IMR-90 (cell line): Measurements from ENCODE around the gene F10. TPM values are rescaled to one million over a fixed set of nuclear protein-coding genes. Genes with fewer than 3 reads are reported as not detected.

Experiments
- ATAC-seq: fragments of 200-7000 bp; cut with Tn5 transposase; 2 replicates; pipeline ENCODE4 v1.9.1; 2020; ENCODE audit warnings: low read depth, mild to moderate bottlenecking, moderate library complexity
- BruUV-seq: library from RNA; stranded (reverse); fragments of 400-500 nt; replicated peaks from 2 replicates; lab custom pipeline; 2021; lab: Mats Ljungman, UMichigan
- CTCF ChIA-PET: fragments of 300-600 bp; formaldehyde crosslinking; extraction: SDS; loops from one replicate; lab custom pipeline; 2021; ENCODE audit warnings: antibody characterized with exemption; lab: Yijun Ruan, JAX
- POLR2A ChIA-PET: fragments of 300-600 bp; sonication (Branson Sonifier 250); formaldehyde crosslinking; loops from one replicate; lab custom pipeline; 2022; ENCODE audit warnings: antibody characterized with exemption; ENCODE audit not compliant: unreplicated experiment; lab: Charles Lee
- DNase-seq: peaks from one replicate; pipeline ENCODE4 v3.0.0; 2013
- H2AFZ ChIP-seq: replicated peaks from 2 replicates; pipeline ENCODE3; 2013; ENCODE audit warnings: low read length, mild to moderate bottlenecking; ENCODE audit not compliant: poor library complexity
- H2AK5ac ChIP-seq: 2 replicates; pipeline ENCODE4 v1.6.1; 2013; ENCODE audit warnings: low read depth, low read length, inconsistent platforms
- H2AK9ac ChIP-seq: replicated peaks from 2 replicates; pipeline ENCODE3; 2013; ENCODE audit warnings: mild to moderate bottlenecking, low read depth, low read length, moderate library complexity; ENCODE audit not compliant: poor library complexity
- H2BK120ac ChIP-seq: 2 replicates; pipeline ENCODE4 v1.6.1; 2013; ENCODE audit warnings: low read depth, low read length, inconsistent platforms
- H2BK15ac ChIP-seq: 3 replicates; pipeline ENCODE4 v1.6.1; 2013; ENCODE audit warnings: low read depth, low read length, inconsistent platforms
- H2BK20ac ChIP-seq: 2 replicates; pipeline ENCODE4 v1.6.1; 2013; ENCODE audit warnings: low read depth, mild to moderate bottlenecking, inconsistent platforms, low read length, moderate library complexity
- H2BK5ac ChIP-seq: 2 replicates; pipeline ENCODE4 v1.6.1; 2013; ENCODE audit warnings: mild to moderate bottlenecking, low read depth, low read length, inconsistent platforms; ENCODE audit not compliant: poor library complexity, severe bottlenecking
- H3K14ac ChIP-seq: replicated peaks from 2 replicates; pipeline ENCODE4 v1.6.1; 2013; ENCODE audit warnings: low read depth, low read length, inconsistent platforms
- H3K18ac ChIP-seq: 2 replicates; pipeline ENCODE4 v1.6.1; 2013; ENCODE audit warnings: low read depth, low read length, control low read depth
- H3K23ac ChIP-seq: 2 replicates; pipeline ENCODE4 v1.6.1; 2013; ENCODE audit warnings: low read depth, low read length, inconsistent platforms
- H3K27ac ChIP-seq: 2 replicates; pipeline ENCODE4 v1.5.1; 2013; ENCODE audit warnings: mild to moderate bottlenecking, control low read depth, low read length; ENCODE audit not compliant: insufficient read depth
- H3K27me3 ChIP-seq: 2 replicates; pipeline ENCODE4 v1.6.1; 2013; ENCODE audit warnings: low read length; ENCODE audit not compliant: control insufficient read depth, insufficient read depth
- H3K36me3 ChIP-seq: 2 replicates; pipeline ENCODE4 v1.6.1; 2013; ENCODE audit warnings: low read length, mixed read lengths; ENCODE audit not compliant: control insufficient read depth, insufficient read depth
- H3K4ac ChIP-seq: 2 replicates; pipeline ENCODE4 v1.6.1; 2013; ENCODE audit warnings: low read depth, low read length, inconsistent platforms
- H3K4me1 ChIP-seq: 2 replicates; pipeline ENCODE4 v1.6.1; 2013; ENCODE audit warnings: low read length, mixed read lengths; ENCODE audit not compliant: control insufficient read depth, insufficient read depth
- H3K4me2 ChIP-seq: 2 replicates; pipeline ENCODE4 v1.6.1; 2013; ENCODE audit warnings: low read depth, mild to moderate bottlenecking, control low read depth, low read length, moderate library complexity
- H3K4me3 ChIP-seq: 2 replicates; pipeline ENCODE4 v1.5.1; 2013; ENCODE audit warnings: low read depth, mild to moderate bottlenecking, control low read depth, low read length, moderate library complexity; ENCODE audit not compliant: insufficient read depth
- H3K56ac ChIP-seq: 2 replicates; pipeline ENCODE4 v1.6.1; 2013; ENCODE audit warnings: low read length, inconsistent platforms; ENCODE audit not compliant: insufficient read depth; ENCODE audit errors: extremely low read depth
- H3K79me1 ChIP-seq, 2 experiments: 2 replicates each; pipeline ENCODE4 v1.6.1; 2013; ENCODE audit warnings: low read length in 2 of 2, inconsistent platforms in 1 of 2, low read depth in 1 of 2
- H3K9ac ChIP-seq: 2 replicates; pipeline ENCODE4 v1.6.1; 2013; ENCODE audit warnings: low read depth, low read length, control low read depth
- H3K9me1 ChIP-seq: 2 replicates; pipeline ENCODE4 v1.6.1; 2013; ENCODE audit warnings: low read length, inconsistent platforms; ENCODE audit not compliant: insufficient read depth
- H3K9me3 ChIP-seq: 2 replicates; pipeline ENCODE4 v1.6.1; 2013; ENCODE audit warnings: low read length; ENCODE audit not compliant: control insufficient read depth, insufficient read depth
- H4K20me1 ChIP-seq: 2 replicates; pipeline ENCODE4 v1.6.1; 2013; ENCODE audit warnings: low read length, inconsistent platforms; ENCODE audit not compliant: insufficient read depth
- H4K5ac ChIP-seq: 2 replicates; pipeline ENCODE4 v1.6.1; 2013; ENCODE audit warnings: mild to moderate bottlenecking, low read depth, low read length, control low read depth
- H4K8ac ChIP-seq, 2 experiments: 2 replicates each; pipeline ENCODE4 v1.6.1; 2013; ENCODE audit warnings: low read depth in 2 of 2, low read length in 2 of 2, control low read depth in 1 of 2, inconsistent platforms in 1 of 2
- H4K91ac ChIP-seq: 2 replicates; pipeline ENCODE4 v1.6.1; 2013; ENCODE audit warnings: low read depth, low read length, inconsistent platforms; ENCODE audit not compliant: insufficient read depth
- BHLHE40 ChIP-seq: fragments of 150-350 bp; IDR thresholded peaks from 2 replicates; pipeline ENCODE4 v1.6.1; 2016; ENCODE audit warnings: mild to moderate bottlenecking, low read depth, low read length
- CEBPB ChIP-seq: IDR thresholded peaks from 2 replicates; pipeline ENCODE4 v1.6.1; 2012; ENCODE audit warnings: low read depth, low read length, improper control_type of control experiment
- CHD1 ChIP-seq: IDR thresholded peaks from 2 replicates; pipeline ENCODE4 v1.6.1; 2012; ENCODE audit warnings: low read depth, low read length, improper control_type of control experiment
- FOS ChIP-seq: fragments of 150-350 bp; IDR thresholded peaks from 2 replicates; pipeline ENCODE4 v1.6.1; 2016; ENCODE audit warnings: low read depth, low read length
- MAZ ChIP-seq: IDR thresholded peaks from 2 replicates; pipeline ENCODE4 v1.6.1; 2012; ENCODE audit warnings: low read depth, mild to moderate bottlenecking, low read length, improper control_type of control experiment, moderate library complexity, borderline replicate concordance
- MXI1 ChIP-seq: IDR thresholded peaks from 2 replicates; pipeline ENCODE4 v1.6.1; 2012; ENCODE audit warnings: low read depth, mild to moderate bottlenecking, low read length, moderate library complexity, borderline replicate concordance
- RAD21 ChIP-seq: IDR thresholded peaks from 2 replicates; pipeline ENCODE4 v1.6.1; 2012; ENCODE audit warnings: low read length, improper control_type of control experiment
- SMC3 ChIP-seq: fragments of 150-350 bp; IDR thresholded peaks from 2 replicates; pipeline ENCODE4 v1.6.1; 2016; ENCODE audit warnings: low read depth, mild to moderate bottlenecking, antibody characterized with exemption, low read length, moderate library complexity
- WGBS, 2 experiments: methylation state at CpG; one replicate each; pipeline versions ENCODE4 v1.1.5 to v1.1.7; 2013; ENCODE audit warnings: missing lambda C conversion rate in 2 of 2; ENCODE audit not compliant: insufficient read length in 1 of 2; ENCODE audit errors: extremely low coverage in 2 of 2; 5-methylcytosine and 5-hydroxymethylcytosine counted together
- dilution Hi-C: fragments of 300-500 bp; cut with HindIII; formaldehyde crosslinking; loops from one replicate; pipeline ENCODE4 v1.14.3; 2018; ENCODE audit warnings: low sequenced_read_pairs; ENCODE audit not compliant: unreplicated experiment
- in situ Hi-C: fragments of 300-500 bp; cut with MboI; formaldehyde crosslinking; loops from 3 replicates; pipeline ENCODE4 v1.14.3; 2019; ENCODE audit warnings: low sequenced_read_pairs, inconsistent platforms, mixed read lengths
- intact Hi-C: fragments of 100-400 bp; cut with micrococcal nuclease; formaldehyde crosslinking; loops from 2 replicates; pipeline ENCODE4 v1.10.0; 2022
- polyA plus RNA-seq, 3 experiments: library from polyadenylated mRNA; depleted of rRNA; stranded (reverse); fragments of >200 nt; gene quantifications; 2 replicates each; pipeline ENCODE4 v1.2.3, GENCODE V29; 2012; ENCODE audit warnings: low replicate concordance in 1 of 3
- total RNA-seq: library from RNA; depleted of rRNA; stranded (reverse); fragments of >200 nt; gene quantifications from 2 replicates; pipeline ENCODE4 v1.2.3, GENCODE V29; 2012
- TF ChIP-seq, protein P1 (sequence below): fragments of 150-350 bp; IDR thresholded peaks from 2 replicates; pipeline ENCODE4 v1.6.1; 2017; ENCODE audit warnings: mild to moderate bottlenecking, antibody characterized with exemption, low read length, low read depth
- TF ChIP-seq, protein P2 (sequence below): fragments of 150-350 bp; IDR thresholded peaks from 2 replicates; pipeline ENCODE4 v1.6.1; 2016; ENCODE audit warnings: low read depth, mild to moderate bottlenecking, low read length, moderate library complexity, borderline replicate concordance

F10 gene
- total and polyA plus RNA-seq, 2 of the 4 experiments (the other 2 are of a cell fraction) = 9.1 to 19.5 TPM

DNA sequence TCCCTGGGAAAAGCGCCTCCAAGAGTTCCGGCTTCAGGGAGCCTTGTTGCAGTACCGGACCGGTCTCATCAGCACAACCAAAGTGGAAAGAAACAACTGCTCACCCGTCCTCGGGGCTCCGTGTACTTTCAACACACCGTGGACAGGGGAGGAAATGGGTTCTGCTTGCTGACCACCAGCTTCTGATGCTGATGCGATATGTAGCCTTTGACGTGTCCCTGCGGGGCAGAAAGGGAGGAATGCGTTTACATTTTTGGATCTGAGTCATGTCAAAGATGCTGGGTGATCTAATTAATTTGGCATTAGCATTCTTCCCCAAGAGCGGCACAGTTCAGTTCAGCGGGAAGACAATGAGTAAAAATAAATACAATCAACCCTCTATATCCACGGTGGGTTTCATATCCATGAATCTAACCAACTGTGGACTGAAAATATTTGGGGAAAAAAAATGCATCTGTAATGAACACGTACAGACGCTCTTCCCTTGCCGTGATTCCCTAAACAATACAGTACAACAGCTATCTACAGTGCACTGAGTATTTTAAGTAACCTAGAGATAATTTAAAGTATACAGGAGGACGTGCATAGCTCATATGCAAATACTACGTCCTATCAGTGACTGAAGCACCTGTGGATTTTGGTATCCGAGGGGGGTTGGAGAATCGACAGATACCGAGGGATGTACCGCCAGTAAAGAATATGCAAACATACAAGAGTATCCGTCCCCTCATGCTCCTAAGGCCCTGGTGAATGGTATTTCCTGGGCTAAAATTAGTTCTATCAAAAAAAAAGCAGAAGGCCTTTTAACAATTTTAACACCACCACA, 55.7 kb downstream of the F10 start (continued):
- TF ChIP-seq, protein P1, sequence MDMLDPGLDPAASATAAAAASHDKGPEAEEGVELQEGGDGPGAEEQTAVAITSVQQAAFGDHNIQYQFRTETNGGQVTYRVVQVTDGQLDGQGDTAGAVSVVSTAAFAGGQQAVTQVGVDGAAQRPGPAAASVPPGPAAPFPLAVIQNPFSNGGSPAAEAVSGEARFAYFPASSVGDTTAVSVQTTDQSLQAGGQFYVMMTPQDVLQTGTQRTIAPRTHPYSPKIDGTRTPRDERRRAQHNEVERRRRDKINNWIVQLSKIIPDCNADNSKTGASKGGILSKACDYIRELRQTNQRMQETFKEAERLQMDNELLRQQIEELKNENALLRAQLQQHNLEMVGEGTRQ = no peak
- TF ChIP-seq MXI1 (0 out of 2 replicates have a peak, but pooled peaks have one; percentile 54), FOS (peak; percentile 95)

DNA sequence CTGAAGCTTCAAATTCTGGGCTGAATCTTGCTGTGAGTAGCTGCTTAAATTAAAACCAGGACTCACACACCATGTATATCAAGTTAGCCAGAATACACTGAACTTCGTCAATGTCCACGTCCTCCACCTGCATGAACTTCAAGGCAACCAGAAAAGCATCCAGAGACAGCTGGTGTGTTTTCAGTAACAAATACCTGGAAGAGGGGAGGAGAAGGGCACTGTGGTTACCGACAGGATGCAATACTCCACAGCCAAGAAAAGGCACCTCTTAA, 56.2 kb downstream of the F10 start:
- ATAC-seq (no peak), DNase-seq (no peak)
- Histone ChIP-seq H3K9ac (peak overlapping the region; percentile 85), H3K79me1 (peaks cover 17 to 60% of the 10 kb centered on the region in 2 experiments; a peak in 3 of 4 replicates), H3K4me2 (peak overlapping the region; percentile 69), H4K5ac (peak overlapping the region; percentile 99), H3K23ac (peak overlapping the region; percentile 99), H2BK15ac (peak overlapping the region; percentile 99; the same call in 2 of the 3 replicates), H4K20me1 (no peaks in the 10 kb centered on the region), H3K4me1 (peaks cover 18% of the 10 kb centered on the region), H2AK9ac (peak overlapping the region; percentile 81), H3K9me1 (peaks cover 13% of the 10 kb centered on the region), H2BK120ac (peak overlapping the region; percentile 99), H2AFZ (no peak overlapping the region), H3K14ac (peak overlapping the region; percentile 99), H3K18ac (peak overlapping the region; percentile 100), H2AK5ac (peak overlapping the region; percentile 99), H3K4me3 (no peak overlapping the region), H2BK5ac (peak overlapping the region; percentile 100), H3K4ac (peak overlapping the region; percentile 99), H4K91ac (peak overlapping the region; percentile 99), H2BK20ac (peak overlapping the region; percentile 98), H3K27ac (peak overlapping the region; percentile 98), H3K9me3 (no peaks in the 10 kb centered on the region), H3K36me3 (peaks cover 52% of the 10 kb centered on the region), H3K56ac (peak overlapping the region; percentile 98), H4K8ac (peak overlapping the region; percentile 94 to 97), H3K27me3 (no peaks in the 10 kb centered on the region)
- intact Hi-C loops = loop anchor here (1.0 to 2.0 kb wide), 3 partner anchors 8 to 38 kb away; partner anchors contain the start of genes CUL4A and PCID2
- TF ChIP-seq CHD1 = no peak
- TF ChIP-seq CEBPB = no peak
- TF ChIP-seq, protein P2, sequence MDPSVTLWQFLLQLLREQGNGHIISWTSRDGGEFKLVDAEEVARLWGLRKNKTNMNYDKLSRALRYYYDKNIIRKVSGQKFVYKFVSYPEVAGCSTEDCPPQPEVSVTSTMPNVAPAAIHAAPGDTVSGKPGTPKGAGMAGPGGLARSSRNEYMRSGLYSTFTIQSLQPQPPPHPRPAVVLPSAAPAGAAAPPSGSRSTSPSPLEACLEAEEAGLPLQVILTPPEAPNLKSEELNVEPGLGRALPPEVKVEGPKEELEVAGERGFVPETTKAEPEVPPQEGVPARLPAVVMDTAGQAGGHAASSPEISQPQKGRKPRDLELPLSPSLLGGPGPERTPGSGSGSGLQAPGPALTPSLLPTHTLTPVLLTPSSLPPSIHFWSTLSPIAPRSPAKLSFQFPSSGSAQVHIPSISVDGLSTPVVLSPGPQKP = no peak
- TF ChIP-seq RAD21 = no peak
- no peak for TF ChIP-seq BHLHE40
- no peak for TF ChIP-seq SMC3
- no peak for TF ChIP-seq MAZ
- WGBS, 2 experiments = no CpG with 5 or more reads among the region's 3 CpGs
- CTCF ChIA-PET = interaction anchor here (0.6 to 0.8 kb wide), 3 partner anchors 9 to 319 kb away, joined by 3 to 4 read pairs (median 3); no protein-coding TSS in a partner anchor
- POLR2A ChIA-PET = interaction anchor here (1.2 kb wide), 1 partner anchor 29 kb away, joined by 3 read pairs; no protein-coding TSS in a partner anchor
- no TSS peak for BruUV-seq
- dilution Hi-C loops = no loop called here
- in situ Hi-C loops = no loop called here
